ENCODE measurements around the gene ABLIM2.

Gene ABLIM2

GRCh38 chr4:7970361-7970946 lies 188.2 kb downstream of the ABLIM2 start:
- peak; percentile 39 for DNase-seq

- no peak for DNase-seq
Measured at GRCh38 chr4:7968262-7968896, 190.2 kb downstream of the ABLIM2 start.

- no peak for DNase-seq
Measured at GRCh38 chr4:7967501-7968261, 190.9 kb downstream of the ABLIM2 start.

GRCh38 chr4:7967063-7967440 lies 191.6 kb downstream of the ABLIM2 start:
- no peak for DNase-seq

GRCh38 chr4:7966281-7967062 lies 192.1 kb downstream of the ABLIM2 start:
- no peak for DNase-seq

GRCh38 chr4:7964890-7965662 lies 193.5 kb downstream of the ABLIM2 start:
- DNase-seq = peak; percentile 27

- DNase-seq = no peak
Measured at GRCh38 chr4:7964459-7964858, 194.2 kb downstream of the ABLIM2 start.

GRCh38 chr4:7963691-7964090 lies 194.9 kb downstream of the ABLIM2 start:
- no peak for DNase-seq

- no peak for DNase-seq
Measured at GRCh38 chr4:7962609-7963508, 195.8 kb downstream of the ABLIM2 start.

- DNase-seq = no peak
Measured at GRCh38 chr4:7960790-7961655, 197.6 kb downstream of the ABLIM2 start.

GRCh38 chr4:7960017-7960789 lies 198.4 kb downstream of the ABLIM2 start:
- DNase-seq = peak; percentile 58

GRCh38 chr4:7959078-7959477 lies 199.5 kb downstream of the ABLIM2 start:
- no peak for DNase-seq

- no peak for DNase-seq
Measured at GRCh38 chr4:7956934-7957656, 201.5 kb downstream of the ABLIM2 start.

GRCh38 chr4:7956270-7956808 lies 202.3 kb downstream of the ABLIM2 start:
- DNase-seq = no peak

- DNase-seq = no peak
Measured at GRCh38 chr4:7955393-7955792, 203.2 kb downstream of the ABLIM2 start.

GRCh38 chr4:7952615-7953014 lies 206.0 kb downstream of the ABLIM2 start:
- no peak for DNase-seq

- no peak for DNase-seq
Measured at GRCh38 chr4:7950301-7951092, 208.1 kb downstream of the ABLIM2 start.

GRCh38 chr4:7949759-7950158 lies 208.9 kb downstream of the ABLIM2 start:
- DNase-seq = no peak

Data from NCI-H2171 treated with DMSO at 0.1 percent for 48 hours (cell line).